Choroid plexus epithelial cell (primary cell): ENCODE measurements around the gene C14orf132.

Experiments used
- DNase-seq: peaks from one replicate; pipeline ENCODE4 v3.0.0-alpha.2; 2010; ENCODE audit warnings: low read depth
- H3K4me3 ChIP-seq: 2 replicates; pipeline ENCODE4 v1.5.1; 2011; ENCODE audit warnings: low read depth, mild to moderate bottlenecking, control low read depth, low read length, moderate library complexity
- TF ChIP-seq, protein P1 (sequence below): conservative IDR thresholded peaks from 2 replicates; pipeline ENCODE4 v1.5.1; 2011; ENCODE audit warnings: low read depth, mild to moderate bottlenecking, control low read depth, inconsistent platforms, low read length, moderate library complexity

Gene C14orf132

DNA sequence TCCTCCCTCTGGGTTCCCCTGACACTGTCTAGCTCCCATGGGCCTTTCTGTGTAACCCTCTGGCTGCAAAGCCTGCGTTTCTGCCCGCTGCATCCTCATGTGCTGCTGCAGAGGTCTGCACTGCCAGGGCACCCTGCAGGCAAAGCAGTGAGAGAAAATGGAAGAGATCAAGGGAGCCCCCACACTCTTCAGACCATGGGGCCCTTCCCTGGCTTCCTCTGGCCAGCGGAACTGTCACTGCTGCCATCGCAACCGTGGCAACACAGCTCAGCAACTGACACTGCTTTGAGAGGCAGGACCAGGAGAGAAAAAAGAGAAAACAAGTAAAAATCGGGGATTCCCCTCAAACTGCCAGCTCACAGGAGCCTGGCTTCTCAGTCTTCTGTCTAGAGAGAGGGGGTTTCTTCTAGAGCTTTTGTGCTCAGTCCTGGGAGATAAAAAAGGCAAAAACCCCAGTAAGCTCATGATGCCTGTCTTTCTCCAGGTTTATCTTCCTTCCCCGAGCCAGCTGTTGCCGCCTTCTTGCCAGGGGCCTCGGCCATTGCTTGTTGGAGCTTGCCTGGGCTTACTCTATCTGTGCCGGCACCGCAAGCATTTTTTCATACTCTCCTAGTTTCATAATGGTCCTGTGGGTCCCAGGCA is 38.9 kb downstream of the C14orf132 start:
- no peak for DNase-seq
- TF ChIP-seq, protein P1, sequence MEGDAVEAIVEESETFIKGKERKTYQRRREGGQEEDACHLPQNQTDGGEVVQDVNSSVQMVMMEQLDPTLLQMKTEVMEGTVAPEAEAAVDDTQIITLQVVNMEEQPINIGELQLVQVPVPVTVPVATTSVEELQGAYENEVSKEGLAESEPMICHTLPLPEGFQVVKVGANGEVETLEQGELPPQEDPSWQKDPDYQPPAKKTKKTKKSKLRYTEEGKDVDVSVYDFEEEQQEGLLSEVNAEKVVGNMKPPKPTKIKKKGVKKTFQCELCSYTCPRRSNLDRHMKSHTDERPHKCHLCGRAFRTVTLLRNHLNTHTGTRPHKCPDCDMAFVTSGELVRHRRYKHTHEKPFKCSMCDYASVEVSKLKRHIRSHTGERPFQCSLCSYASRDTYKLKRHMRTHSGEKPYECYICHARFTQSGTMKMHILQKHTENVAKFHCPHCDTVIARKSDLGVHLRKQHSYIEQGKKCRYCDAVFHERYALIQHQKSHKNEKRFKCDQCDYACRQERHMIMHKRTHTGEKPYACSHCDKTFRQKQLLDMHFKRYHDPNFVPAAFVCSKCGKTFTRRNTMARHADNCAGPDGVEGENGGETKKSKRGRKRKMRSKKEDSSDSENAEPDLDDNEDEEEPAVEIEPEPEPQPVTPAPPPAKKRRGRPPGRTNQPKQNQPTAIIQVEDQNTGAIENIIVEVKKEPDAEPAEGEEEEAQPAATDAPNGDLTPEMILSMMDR: no peak
- no peak overlapping the region for H3K4me3 ChIP-seq

- no peak overlapping the region for H3K4me3 ChIP-seq
- TF ChIP-seq, protein P1: no peak
- no peak for DNase-seq
Observed at GRCh38 chr14:96078625-96079016, 39.5 kb downstream of the C14orf132 start.

DNA sequence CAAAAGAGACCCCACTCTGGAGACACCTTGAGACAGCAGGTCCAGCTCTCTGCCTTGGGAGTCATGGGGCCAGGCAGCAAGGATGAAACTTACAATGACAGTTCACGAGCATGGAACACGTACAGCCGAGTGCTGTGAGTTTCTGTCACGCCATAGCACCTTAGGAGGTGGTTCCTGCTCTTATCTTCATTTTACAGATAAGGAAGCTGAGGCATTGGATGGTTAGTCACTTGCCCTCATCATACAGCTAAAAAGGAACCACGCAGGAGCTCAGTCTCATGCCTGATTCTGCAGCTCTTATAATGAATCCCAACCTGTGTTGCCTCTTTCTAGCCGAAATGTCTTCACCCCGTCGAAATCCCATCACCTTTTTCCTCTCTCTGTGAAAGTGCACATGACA is 39.9 kb downstream of the C14orf132 start:
- no peak overlapping the region for H3K4me3 ChIP-seq
- no peak for DNase-seq
- TF ChIP-seq, protein P1: no peak

DNA sequence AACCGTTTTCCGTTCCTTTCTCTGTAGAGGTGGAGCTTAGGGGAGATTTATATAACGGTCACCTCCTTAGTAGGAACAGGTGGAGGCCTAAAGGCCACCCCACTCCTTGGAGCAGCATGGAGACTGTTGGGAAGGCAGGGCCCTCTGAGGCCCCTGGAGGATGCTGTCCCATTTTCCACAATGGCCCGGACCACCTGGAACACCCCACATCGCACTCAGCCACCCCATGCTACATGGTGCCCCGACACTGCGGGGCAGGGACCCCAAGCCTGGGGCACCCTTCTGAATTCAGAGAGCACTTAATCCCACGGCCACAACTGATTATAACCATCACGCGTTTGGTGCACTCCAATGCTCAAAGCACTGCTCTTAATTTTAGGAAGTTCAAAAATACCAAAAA is 41.4 kb downstream of the C14orf132 start:
- TF ChIP-seq, protein P1: no peak
- no peak overlapping the region for H3K4me3 ChIP-seq
- no peak for DNase-seq

- TF ChIP-seq, protein P1: no peak
- no peak for DNase-seq
- no peak overlapping the region for H3K4me3 ChIP-seq
Observed at GRCh38 chr14:96081224-96081623, 42.1 kb downstream of the C14orf132 start.

DNA sequence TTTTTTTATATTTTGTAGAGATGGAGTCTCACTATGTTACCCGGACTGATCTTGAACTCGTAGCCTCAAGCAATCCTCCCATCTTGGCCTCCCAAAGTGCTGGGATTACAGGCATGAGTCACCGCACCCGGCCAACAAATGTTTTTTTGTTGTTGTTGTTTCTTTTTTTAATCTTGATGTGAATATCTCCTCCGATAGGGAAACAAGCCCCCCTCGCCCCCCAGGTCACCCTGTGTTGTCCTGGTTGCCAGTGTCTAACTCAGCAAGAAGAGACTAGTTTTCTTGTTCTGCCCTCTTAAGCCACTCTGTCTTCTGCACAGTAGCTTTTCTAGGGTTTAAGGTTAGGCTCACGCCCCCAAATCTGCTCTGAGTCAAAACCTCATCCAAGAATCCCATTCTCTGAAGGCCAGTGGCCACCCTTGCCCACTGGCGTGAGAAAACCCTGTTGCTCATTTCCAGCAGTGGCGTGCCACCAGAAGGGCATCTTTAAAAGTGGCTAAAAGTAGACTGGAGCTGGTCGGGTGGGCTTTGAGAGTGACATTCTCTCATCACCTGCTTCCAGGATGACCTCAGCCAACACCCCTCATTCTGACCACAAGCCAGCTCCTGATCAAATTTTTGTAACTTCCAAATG is 42.7 kb downstream of the C14orf132 start:
- no peak overlapping the region for H3K4me3 ChIP-seq
- TF ChIP-seq, protein P1: no peak
- no peak for DNase-seq
